Effector memory CD4-positive, alpha-beta T cell (primary cell): ENCODE data around the gene NCR2.

Experiments used
- DNase-seq, 3 donors: peaks; one replicate each; pipeline ENCODE4 v3.0.0-alpha.2; 2020
- H3K27ac ChIP-seq: 2 replicates; pipeline ENCODE4 v1.7.0; 2013; ENCODE audit warnings: mild to moderate bottlenecking, low read length, moderate library complexity; ENCODE audit not compliant: insufficient read depth, poor library complexity, severe bottlenecking
- H3K27me3 ChIP-seq: replicated peaks from 2 replicates; pipeline ENCODE4 v1.7.0; 2013; ENCODE audit warnings: mild to moderate bottlenecking, low read length; ENCODE audit not compliant: insufficient read depth, control insufficient read depth, poor library complexity, severe bottlenecking
- H3K36me3 ChIP-seq: 2 replicates; pipeline ENCODE4 v1.7.0; 2013; ENCODE audit warnings: mild to moderate bottlenecking, low read length, moderate library complexity; ENCODE audit not compliant: control insufficient read depth, insufficient read depth
- H3K4me1 ChIP-seq: 2 replicates; pipeline ENCODE4 v1.7.0; 2013; ENCODE audit warnings: low read length, mild to moderate bottlenecking; ENCODE audit not compliant: control insufficient read depth, insufficient read depth, poor library complexity, severe bottlenecking
- H3K4me3 ChIP-seq: 2 replicates; pipeline ENCODE4 v1.7.0; 2013; ENCODE audit warnings: low read length, low read depth, mild to moderate bottlenecking; ENCODE audit not compliant: insufficient read depth, poor library complexity, severe bottlenecking
- H3K9me3 ChIP-seq: 2 replicates; pipeline ENCODE4 v1.7.0; 2013; ENCODE audit warnings: mild to moderate bottlenecking, low read length, moderate library complexity; ENCODE audit not compliant: control insufficient read depth

NCR2 gene

DNA sequence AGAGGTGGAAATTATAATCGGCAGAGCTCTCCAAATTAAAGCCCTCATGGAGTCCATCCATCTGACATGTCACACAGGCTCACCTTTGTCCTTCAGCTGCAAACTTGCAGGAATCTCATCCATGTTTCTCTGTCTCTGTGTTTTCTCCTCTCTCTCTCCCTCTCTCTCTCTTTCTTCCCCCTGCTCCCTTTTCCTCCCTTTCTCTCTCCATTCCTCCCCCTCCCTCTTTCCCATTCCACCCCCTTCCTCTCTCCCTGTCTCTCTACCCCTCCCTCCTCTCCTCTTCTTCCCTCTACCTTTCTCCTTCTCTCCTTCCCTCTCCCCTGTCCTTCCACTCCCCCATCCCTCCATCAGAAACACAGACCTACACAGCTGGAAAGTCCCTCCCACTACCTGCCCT lies 6.8 kb downstream of the NCR2 start:
- Histone ChIP-seq H3K4me1 (peaks cover 11% of the 10 kb centered on the region), H3K9me3 (no peaks in the 10 kb centered on the region), H3K36me3 (no peaks in the 10 kb centered on the region), H3K27ac (no peak overlapping the region), H3K27me3 (peaks cover 3% of the 10 kb centered on the region), H3K4me3 (no peak overlapping the region)
- no peak for DNase-seq

GRCh38 chr6:41343641-41344187 lies 8.3 kb downstream of the NCR2 start:
- Histone ChIP-seq H3K36me3 (no peaks in the 10 kb centered on the region), H3K4me3 (no peak overlapping the region), H3K27ac (no peak overlapping the region), H3K27me3 (peaks cover 3% of the 10 kb centered on the region), H3K4me1 (peaks cover 11% of the 10 kb centered on the region), H3K9me3 (no peaks in the 10 kb centered on the region)
- no peak for DNase-seq

GRCh38 chr6:41344876-41345275 lies 9.5 kb downstream of the NCR2 start:
- no peaks in the 10 kb centered on the region for H3K9me3 ChIP-seq
- H3K36me3 ChIP-seq: no peaks in the 10 kb centered on the region
- H3K27ac ChIP-seq: no peak overlapping the region
- no peak overlapping the region for H3K4me3 ChIP-seq
- no peak for DNase-seq
- H3K27me3 ChIP-seq: peaks cover 3% of the 10 kb centered on the region
- peaks cover 11% of the 10 kb centered on the region for H3K4me1 ChIP-seq

DNA sequence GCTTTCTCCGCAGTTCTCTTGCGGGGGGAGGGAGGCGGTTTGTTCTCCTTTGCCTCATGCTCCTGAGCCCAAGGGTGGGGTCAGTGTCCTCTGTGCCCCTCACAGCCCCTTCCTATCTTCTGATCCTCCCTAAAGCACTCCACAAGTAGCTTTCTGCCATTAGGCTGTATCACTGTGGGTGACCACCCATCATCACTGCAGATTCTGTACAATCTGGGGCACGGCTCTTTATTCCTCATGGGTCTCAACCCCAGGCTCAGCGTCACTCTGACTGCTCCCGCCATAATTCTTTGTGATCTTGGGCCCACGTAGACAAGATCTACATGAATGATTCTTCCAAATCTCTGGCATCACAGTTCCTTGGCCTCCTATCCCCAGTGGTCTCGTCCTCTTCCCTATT lies 10.5 kb downstream of the NCR2 start:
- Histone ChIP-seq H3K4me3 (no peak overlapping the region), H3K36me3 (no peaks in the 10 kb centered on the region), H3K27me3 (peaks cover 3% of the 10 kb centered on the region), H3K4me1 (peaks cover 11% of the 10 kb centered on the region), H3K9me3 (no peaks in the 10 kb centered on the region), H3K27ac (no peak overlapping the region)
- DNase-seq: no peak

DNA sequence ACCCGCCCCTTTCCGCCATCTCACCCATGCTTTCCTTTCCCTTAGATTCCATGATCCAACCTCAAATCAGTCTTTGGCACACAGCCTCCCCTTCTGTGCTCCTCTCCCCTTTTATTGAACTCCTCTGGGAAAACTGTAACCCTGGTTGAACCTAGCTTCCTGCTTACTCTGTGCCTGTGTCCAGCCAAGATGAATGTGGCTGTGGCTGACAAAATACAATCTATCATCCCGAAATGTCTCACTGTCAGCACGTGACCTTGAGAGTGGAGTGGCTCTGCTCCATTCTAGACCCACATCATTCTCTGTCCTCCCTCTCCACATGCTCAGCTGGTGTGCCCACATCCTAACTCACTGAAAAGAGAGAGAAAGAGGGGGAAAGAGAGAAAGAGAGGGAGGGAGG lies 11.0 kb downstream of the NCR2 start:
- Histone ChIP-seq H3K4me1 (peaks cover 11% of the 10 kb centered on the region), H3K27ac (no peak overlapping the region), H3K4me3 (no peak overlapping the region), H3K36me3 (no peaks in the 10 kb centered on the region), H3K9me3 (no peaks in the 10 kb centered on the region), H3K27me3 (peaks cover 3% of the 10 kb centered on the region)
- no peak for DNase-seq

GRCh38 chr6:41347378-41348050 lies 12.1 kb downstream of the NCR2 start:
- Histone ChIP-seq H3K4me3 (no peak overlapping the region), H3K27me3 (peaks cover under 1% of the 10 kb centered on the region), H3K9me3 (no peaks in the 10 kb centered on the region), H3K27ac (no peak overlapping the region), H3K36me3 (no peaks in the 10 kb centered on the region), H3K4me1 (peaks cover 11% of the 10 kb centered on the region)
- no peak for DNase-seq

- H3K27ac ChIP-seq: no peak overlapping the region
- DNase-seq: no peak
- no peaks in the 10 kb centered on the region for H3K36me3 ChIP-seq
- H3K4me3 ChIP-seq: no peak overlapping the region
- peaks cover 11% of the 10 kb centered on the region for H3K4me1 ChIP-seq
- no peaks in the 10 kb centered on the region for H3K27me3 ChIP-seq
- no peaks in the 10 kb centered on the region for H3K9me3 ChIP-seq
Measured at GRCh38 chr6:41348934-41349333, 13.5 kb downstream of the NCR2 start.

DNA sequence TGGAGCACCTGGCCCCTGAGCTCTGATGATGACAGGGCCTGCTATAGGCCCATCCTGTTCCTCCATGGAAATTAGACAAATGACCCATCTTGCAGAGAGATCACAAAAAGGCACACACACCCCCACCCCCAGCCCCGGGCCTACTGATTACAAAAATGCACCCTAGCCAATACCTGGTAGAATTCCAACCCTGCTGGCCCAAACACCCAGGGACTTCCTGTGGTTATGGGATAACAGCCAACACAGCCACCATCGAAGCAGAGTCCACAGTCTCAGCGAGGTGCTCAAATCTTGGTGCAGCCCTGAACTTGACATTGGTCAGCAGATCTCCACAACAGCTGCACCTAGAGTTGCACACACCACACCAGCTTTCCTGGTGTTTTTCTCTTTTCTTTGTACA lies 17.0 kb downstream of the NCR2 start:
- H3K9me3 ChIP-seq: no peaks in the 10 kb centered on the region

DNA sequence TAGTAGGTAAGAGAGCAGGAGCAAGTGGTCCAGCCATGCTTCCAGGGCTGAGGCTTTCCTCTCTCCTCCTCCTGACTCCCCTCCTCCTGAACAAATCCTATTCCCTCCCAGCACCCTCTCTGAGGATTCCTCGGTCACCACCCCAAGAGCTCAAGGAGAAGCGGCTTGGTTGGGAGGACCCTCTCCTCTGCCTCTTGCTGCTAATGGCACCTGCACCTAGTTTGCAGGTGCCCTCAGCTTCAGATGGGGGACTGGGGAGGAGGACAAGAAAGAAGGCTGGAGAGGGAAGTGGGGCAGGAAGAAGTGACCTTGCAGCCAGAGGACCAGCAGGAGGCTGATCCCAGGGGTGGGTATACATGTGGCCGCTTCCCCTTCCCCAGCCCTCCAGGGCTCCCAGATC lies 17.5 kb downstream of the NCR2 start:
- H3K4me1 ChIP-seq: no peaks in the 10 kb centered on the region
- H3K9me3 ChIP-seq: no peaks in the 10 kb centered on the region
- DNase-seq: no peak

More for the DNA sequence above, 17.0 kb downstream of the NCR2 start:
- no peak overlapping the region for H3K4me3 ChIP-seq
- H3K27ac ChIP-seq: no peak overlapping the region
- no peak for DNase-seq
- no peaks in the 10 kb centered on the region for H3K36me3 ChIP-seq
- H3K4me1 ChIP-seq: no peaks in the 10 kb centered on the region
- no peaks in the 10 kb centered on the region for H3K27me3 ChIP-seq

GRCh38 chr6:41353333-41353732 lies 17.9 kb downstream of the NCR2 start:
- Histone ChIP-seq H3K27me3 (no peaks in the 10 kb centered on the region), H3K9me3 (no peaks in the 10 kb centered on the region), H3K36me3 (no peaks in the 10 kb centered on the region), H3K27ac (no peak overlapping the region), H3K4me1 (no peaks in the 10 kb centered on the region), H3K4me3 (no peak overlapping the region)
- DNase-seq: no peak

More for the DNA sequence above, 17.5 kb downstream of the NCR2 start:
- H3K36me3 ChIP-seq: no peaks in the 10 kb centered on the region
- H3K27ac ChIP-seq: no peak overlapping the region
- H3K27me3 ChIP-seq: no peaks in the 10 kb centered on the region
- H3K4me3 ChIP-seq: no peak overlapping the region
